NK-92 treated with Interleukin-12 subunit alpha and Interleukin-12 subunit beta, amount 100 ng/mL, for 24 hours (cell line): ENCODE results near the gene KIF3C.
A peak's percentile ranks its signal among the peaks of the same experiment; 100 is the strongest.
"Not testable (repeated sequence)": the region's sequence is repeated elsewhere in the genome, so short reads cannot be mapped to it uniquely, and the experiment has no call there.

Experiments used
- DNase-seq: peaks from one replicate; lab custom pipeline; 2025; lab: John Stamatoyannopoulos, UW

The KIF3C gene

GRCh38 chr2:25982273-25982967 lies at the start of gene KIF3C:
TSS of gene KIF3C (minus strand) at chr2:25982497. CDS start at chr2:25981917, 580 bp downstream.
- peak; percentile 43 for DNase-seq

- DNase-seq, result not testable (repeated sequence)
Observed at GRCh38 chr2:26028083-26028482, 45.8 kb upstream of the KIF3C start.

- DNase-seq, result no peak
Observed at GRCh38 chr2:26025509-26025908, 43.2 kb upstream of the KIF3C start.

GRCh38 chr2:26024260-26024659 lies 42.0 kb upstream of the KIF3C start:
- no peak for DNase-seq

- no peak for DNase-seq
Observed at GRCh38 chr2:26020231-26020640, 37.9 kb upstream of the KIF3C start.

- DNase-seq, result peak; percentile 37
Observed at GRCh38 chr2:26018184-26019055, 36.1 kb upstream of the KIF3C start.

- no peak for DNase-seq
Observed at GRCh38 chr2:26017464-26018183, 35.3 kb upstream of the KIF3C start.

GRCh38 chr2:26016706-26017045 lies 34.4 kb upstream of the KIF3C start:
- DNase-seq, result not testable (repeated sequence)

- DNase-seq, result no peak
Observed at GRCh38 chr2:26016012-26016705, 33.9 kb upstream of the KIF3C start.

GRCh38 chr2:26013668-26014067 lies 31.4 kb upstream of the KIF3C start:
- DNase-seq, result no peak

GRCh38 chr2:26011990-26012856 lies 29.9 kb upstream of the KIF3C start:
- DNase-seq, result no peak

- no peak for DNase-seq
Observed at GRCh38 chr2:26011609-26011989, 29.3 kb upstream of the KIF3C start.

- DNase-seq, result no peak
Observed at GRCh38 chr2:26010943-26011342, 28.6 kb upstream of the KIF3C start.

GRCh38 chr2:26009567-26009963 lies 27.3 kb upstream of the KIF3C start:
- no peak for DNase-seq

- no peak for DNase-seq
Observed at GRCh38 chr2:26008851-26009566, 26.7 kb upstream of the KIF3C start.

GRCh38 chr2:26008095-26008494 lies 25.8 kb upstream of the KIF3C start:
- no peak for DNase-seq

GRCh38 chr2:26002632-26003310 lies 20.5 kb upstream of the KIF3C start:
- no peak for DNase-seq

GRCh38 chr2:26001743-26002351 lies 19.6 kb upstream of the KIF3C start:
- no peak for DNase-seq

GRCh38 chr2:26000561-26001082 lies 18.3 kb upstream of the KIF3C start:
- DNase-seq, result no peak
